Bronchial epithelial cell (primary cell): Measurements from ENCODE around the gene TM9SF1. TPM values are rescaled to one million over a fixed set of nuclear protein-coding genes. Genes with fewer than 3 reads are reported as not detected.
"Not testable (repeated sequence)": the region's sequence is repeated elsewhere in the genome, so short reads cannot be mapped to it uniquely, and the experiment has no call there.

Source experiments
- DNase-seq: peaks from one replicate; pipeline ENCODE4 v3.0.0-alpha.2; 2010; ENCODE audit warnings: low read depth
- FAIRE-seq: peaks from 2 replicates; lab custom pipeline; 2011; peaks lifted over from hg19 to GRCh38; lab: Jason Lieb, UNC
- H3K27me3 ChIP-seq: 2 replicates; pipeline ENCODE4 v1.5.1; 2011; ENCODE audit warnings: low read length; ENCODE audit not compliant: control insufficient read depth, insufficient read depth
- H3K36me3 ChIP-seq: 2 replicates; pipeline ENCODE4 v1.5.1; 2011; ENCODE audit warnings: low read length; ENCODE audit not compliant: control insufficient read depth, insufficient read depth
- H3K4me3 ChIP-seq: 2 replicates; pipeline ENCODE4 v1.5.1; 2011; ENCODE audit warnings: mild to moderate bottlenecking, low read depth, low read length, control low read depth
- total RNA-seq: library from RNA; depleted of rRNA; stranded (reverse); fragments of >200 nt; gene quantifications from 2 replicates; pipeline ENCODE4 v1.2.1, GENCODE V29; 2014
- TF ChIP-seq, protein P1 (sequence below): IDR thresholded peaks from 2 replicates; pipeline ENCODE4 v1.5.1; 2011; ENCODE audit warnings: mild to moderate bottlenecking, moderate library complexity, low read length, control low read depth, inconsistent platforms; ENCODE audit not compliant: insufficient read depth, severe bottlenecking

Gene TM9SF1
- total RNA-seq, 1 donor from 2014 or later: 67.9 TPM

DNA sequence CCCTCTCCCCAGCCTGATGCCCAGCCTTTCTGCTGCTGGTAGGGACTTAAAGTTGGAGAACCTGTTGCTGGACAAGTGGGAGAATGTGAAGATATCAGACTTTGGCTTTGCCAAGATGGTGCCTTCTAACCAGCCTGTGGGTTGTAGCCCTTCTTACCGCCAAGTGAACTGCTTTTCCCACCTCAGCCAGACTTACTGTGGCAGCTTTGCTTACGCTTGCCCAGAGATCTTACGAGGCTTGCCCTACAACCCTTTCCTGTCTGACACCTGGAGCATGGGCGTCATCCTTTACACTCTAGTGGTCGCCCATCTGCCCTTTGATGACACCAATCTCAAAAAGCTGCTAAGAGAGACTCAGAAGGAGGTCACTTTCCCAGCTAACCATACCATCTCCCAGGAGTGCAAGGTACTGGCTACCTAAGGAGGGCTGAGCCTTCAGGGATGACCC is 11.9 kb upstream of the TM9SF1 start:
- no peak for FAIRE-seq
- no peak overlapping the region for H3K4me3 ChIP-seq
- no peaks in the 10 kb centered on the region for H3K27me3 ChIP-seq
- H3K36me3 ChIP-seq: peaks cover 17% of the 10 kb centered on the region
- no peak for DNase-seq
- TF ChIP-seq, protein P1, sequence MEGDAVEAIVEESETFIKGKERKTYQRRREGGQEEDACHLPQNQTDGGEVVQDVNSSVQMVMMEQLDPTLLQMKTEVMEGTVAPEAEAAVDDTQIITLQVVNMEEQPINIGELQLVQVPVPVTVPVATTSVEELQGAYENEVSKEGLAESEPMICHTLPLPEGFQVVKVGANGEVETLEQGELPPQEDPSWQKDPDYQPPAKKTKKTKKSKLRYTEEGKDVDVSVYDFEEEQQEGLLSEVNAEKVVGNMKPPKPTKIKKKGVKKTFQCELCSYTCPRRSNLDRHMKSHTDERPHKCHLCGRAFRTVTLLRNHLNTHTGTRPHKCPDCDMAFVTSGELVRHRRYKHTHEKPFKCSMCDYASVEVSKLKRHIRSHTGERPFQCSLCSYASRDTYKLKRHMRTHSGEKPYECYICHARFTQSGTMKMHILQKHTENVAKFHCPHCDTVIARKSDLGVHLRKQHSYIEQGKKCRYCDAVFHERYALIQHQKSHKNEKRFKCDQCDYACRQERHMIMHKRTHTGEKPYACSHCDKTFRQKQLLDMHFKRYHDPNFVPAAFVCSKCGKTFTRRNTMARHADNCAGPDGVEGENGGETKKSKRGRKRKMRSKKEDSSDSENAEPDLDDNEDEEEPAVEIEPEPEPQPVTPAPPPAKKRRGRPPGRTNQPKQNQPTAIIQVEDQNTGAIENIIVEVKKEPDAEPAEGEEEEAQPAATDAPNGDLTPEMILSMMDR: no peak

DNA sequence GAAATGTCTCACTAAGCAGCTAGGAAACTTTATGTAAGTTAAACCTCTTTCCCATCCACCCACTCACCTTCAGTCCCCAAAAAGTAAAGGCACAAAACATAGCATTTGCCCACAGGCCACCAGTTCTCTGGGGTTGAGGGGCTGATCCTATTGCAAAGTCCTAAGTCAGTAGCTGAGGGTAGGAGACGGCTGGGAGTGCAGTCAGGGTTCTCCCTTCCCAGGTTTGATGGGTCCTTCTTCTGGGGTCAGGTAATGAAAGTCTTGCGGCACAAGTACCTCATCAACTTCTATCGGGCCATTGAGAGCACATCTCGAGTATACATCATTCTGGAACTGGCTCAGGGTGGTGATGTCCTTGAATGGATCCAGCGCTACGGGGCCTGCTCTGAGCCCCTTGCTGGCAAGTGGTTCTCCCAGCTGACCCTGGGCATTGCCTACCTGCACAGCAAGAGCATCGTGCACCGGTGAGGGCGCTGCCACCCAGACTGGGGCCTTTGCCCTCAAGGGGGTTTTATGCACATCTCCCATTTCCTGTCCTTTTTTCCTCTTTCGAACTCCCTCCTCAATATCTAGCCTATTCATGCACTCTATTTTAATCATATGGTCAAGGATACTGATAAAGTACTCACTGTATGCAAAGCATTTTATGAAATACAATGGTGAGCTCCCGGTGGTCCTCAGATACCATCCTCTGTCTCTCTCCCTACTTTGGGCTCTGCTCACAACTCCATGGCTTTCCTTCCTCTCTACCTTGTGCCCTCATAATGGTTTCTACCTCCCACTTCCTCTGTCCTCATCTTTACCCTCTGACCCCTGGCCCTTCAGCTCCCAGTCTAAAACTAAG is 11.2 kb upstream of the TM9SF1 start:
- no peak overlapping the region for H3K4me3 ChIP-seq
- H3K36me3 ChIP-seq: peaks cover 19% of the 10 kb centered on the region
- H3K27me3 ChIP-seq: no peaks in the 10 kb centered on the region
- no peak for FAIRE-seq
- DNase-seq: no peak
- TF ChIP-seq, protein P1: no peak

DNA sequence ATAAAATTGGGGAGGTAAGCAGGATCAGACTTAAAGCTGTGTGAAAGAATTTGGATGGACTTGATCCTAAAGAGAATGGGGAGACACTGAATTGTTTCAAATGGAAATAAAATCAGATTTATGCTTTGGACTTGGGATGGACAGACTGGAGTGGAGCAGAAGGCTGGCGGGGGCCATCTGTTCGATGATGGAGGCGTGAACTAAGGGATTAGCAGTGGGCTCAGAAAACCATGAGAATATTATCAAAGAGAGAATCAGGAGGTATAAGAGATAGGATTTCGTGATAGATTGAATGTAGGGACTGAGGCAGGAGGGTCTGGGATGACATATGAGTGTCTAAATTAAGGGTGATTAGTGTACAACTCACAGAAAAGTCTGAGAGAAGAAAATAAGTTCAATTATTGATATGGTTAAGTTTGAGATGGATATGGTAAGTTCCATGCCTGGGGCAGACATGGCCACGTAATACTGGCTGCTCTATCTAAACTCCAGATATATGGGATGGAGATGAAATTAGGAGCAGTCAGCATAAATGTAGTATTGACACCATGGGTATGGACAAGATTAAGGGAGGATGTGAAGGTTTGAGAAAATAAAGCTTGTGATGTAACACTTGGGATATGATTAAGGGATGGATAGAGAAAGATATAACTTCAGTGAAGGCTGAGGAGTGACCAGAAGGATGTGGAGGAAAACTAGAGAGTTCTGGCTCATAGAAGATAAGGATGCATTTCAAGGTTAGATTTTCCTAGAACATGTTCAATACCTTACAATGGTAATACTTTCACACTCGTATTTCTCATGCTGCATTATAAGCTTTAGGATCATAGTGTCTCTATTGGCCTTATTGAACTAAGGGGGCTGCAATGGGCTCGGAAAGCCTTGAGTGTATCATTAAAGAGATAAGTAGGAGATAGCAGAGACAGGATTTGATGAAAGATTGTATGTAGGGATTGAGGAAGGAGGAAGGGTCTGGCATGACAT is 9.2 kb upstream of the TM9SF1 start:
- TF ChIP-seq, protein P1: no peak
- peaks cover 6% of the 10 kb centered on the region for H3K36me3 ChIP-seq
- DNase-seq (no peak), FAIRE-seq (no peak)
- no peaks in the 10 kb centered on the region for H3K27me3 ChIP-seq
- no peak overlapping the region for H3K4me3 ChIP-seq

DNA sequence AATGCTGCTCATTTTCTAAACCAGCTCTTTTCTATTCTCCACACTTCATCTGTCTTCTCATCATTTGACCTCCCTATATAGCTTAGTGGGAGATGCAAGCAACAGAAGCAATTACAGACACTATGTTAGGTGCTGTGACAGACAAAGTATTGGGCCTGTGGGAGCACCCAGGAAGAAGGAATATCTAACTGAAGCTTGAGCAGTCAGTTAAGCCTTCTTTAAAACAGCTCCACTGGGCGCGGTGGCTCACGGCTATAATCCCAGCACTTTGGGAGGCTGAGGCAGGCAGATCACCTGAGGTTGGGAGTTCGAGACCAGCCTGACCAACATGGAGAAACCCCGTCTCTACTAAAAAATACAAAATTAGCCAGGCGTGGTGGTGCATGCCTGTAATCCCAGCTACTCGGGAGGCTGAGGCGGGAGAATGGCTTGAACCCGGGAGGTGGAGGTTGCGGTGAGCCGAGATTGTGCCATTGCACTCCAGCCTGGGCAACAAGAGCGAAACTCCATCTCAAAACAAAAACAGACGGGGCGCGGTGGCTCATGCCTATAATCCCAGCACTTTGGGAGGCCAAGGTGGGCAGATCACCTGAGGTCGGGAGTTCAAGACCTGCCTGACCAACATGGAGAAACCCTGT is 8.1 kb upstream of the TM9SF1 start:
- not testable (repeated sequence) for H3K36me3 ChIP-seq, H3K27me3 ChIP-seq, FAIRE-seq, H3K4me3 ChIP-seq, DNase-seq

DNA sequence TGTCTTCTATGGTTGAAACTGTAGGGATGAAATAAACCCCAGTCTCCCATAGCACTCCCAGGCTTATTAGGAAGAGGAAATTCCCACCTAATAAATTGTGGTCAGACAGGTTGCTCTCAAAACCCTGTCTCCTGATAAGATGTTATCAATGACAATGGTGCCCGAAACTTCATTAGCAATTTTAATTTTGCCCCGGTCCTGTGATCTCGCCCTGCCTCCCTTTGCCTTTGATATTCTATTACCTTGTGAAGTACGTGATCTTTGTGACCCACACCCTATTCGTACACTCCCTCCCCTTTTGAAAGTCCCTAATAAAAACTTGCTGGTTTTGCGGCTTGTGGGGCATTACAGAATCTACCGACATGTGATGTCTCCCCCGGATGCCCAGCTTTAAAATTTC is 7.3 kb upstream of the TM9SF1 start:
- FAIRE-seq, H3K27me3 ChIP-seq, DNase-seq, H3K4me3 ChIP-seq, H3K36me3 ChIP-seq: not testable (repeated sequence)

DNA sequence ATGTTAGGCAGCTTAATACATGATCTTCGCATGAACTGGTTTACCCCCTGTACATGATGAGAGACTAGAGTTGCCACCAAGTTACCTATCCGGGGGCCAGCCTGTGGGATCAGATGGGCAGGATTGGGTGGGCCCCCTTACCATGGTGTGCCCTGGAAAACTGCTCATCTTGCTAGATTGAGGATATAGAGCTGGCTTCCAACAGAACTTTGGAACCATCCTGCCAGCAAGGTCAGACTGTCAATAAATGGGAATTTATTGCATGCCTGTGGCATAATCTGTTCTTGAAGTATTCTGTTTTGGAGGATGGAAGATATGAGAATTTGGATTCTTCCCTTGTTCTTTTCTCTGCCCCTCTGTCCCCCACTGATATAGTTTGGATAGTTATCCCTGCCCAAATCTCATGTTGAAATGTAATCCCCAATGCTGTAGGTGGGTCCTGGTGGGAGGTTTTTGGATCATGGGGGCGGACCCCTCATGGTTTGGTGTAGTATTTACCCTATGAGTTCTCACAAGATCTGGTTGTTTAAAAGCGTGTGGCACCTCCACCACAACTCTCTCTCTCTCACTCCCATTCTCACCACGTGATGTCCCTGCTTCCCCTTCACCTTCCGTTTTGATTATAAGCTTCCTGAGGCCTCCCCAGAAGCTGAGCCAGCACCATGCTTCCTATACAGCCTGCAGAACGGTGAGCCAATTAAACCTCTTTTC is 3.7 kb upstream of the TM9SF1 start:
- FAIRE-seq: no peak
- H3K27me3 ChIP-seq: no peaks in the 10 kb centered on the region
- TF ChIP-seq, protein P1: no peak
- DNase-seq: no peak
- peaks cover 2% of the 10 kb centered on the region for H3K36me3 ChIP-seq
- no peak overlapping the region for H3K4me3 ChIP-seq
